ENCODE results near the gene ANXA9. TPM values are rescaled to one million over a fixed set of nuclear protein-coding genes. Genes with fewer than 3 reads are reported as not detected.

The ANXA9 gene
- total RNA-seq, 1 experiment from 2014 or later = not detected

DNA sequence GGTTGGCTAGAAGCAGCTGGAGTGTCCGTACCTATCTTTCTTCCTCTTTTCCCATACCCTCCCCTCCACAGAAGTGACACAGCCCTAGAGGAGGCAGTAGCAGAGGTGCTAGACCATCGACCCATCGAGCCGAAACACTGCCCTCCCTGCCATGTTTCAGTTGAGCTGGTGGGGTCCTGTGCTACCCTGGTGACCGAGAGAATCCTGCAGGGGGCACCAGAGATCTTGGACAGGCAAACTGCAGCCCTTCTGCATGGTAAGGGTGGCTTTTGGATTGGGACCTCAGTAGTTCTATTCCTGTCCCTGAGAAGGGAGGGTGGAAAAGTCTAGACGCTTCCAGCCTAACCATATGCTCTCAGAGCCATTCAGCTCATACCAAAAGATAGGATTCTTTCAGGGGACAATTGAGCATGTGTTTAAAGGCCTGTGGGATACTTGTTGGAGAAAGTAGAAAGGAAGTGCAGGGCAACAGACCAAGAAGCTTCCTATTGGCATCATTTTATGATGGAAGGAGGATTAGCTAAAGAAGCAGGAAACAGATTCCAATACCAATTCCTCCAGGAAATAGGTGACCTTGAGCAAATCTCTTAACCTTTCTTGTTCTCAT, 42.6 kb downstream of the ANXA9 start:
- CTCF ChIA-PET = interaction anchor here (0.5 to 1.8 kb wide), 6 partner anchors 18 to 421 kb away, joined by 3 to 13 read pairs (median 4); partner anchors contain the start of genes C1orf56 and MINDY1
- POLR2A ChIA-PET (ENCODE audit: low non-redundant PET) = no interaction called here
- BruUV-seq (replicated peaks) = no TSS peak

GRCh38 chr1:151026460-151026859, 44.4 kb downstream of the ANXA9 start:
- no peak overlapping the region for H3K4me3 ChIP-seq (ENCODE audit: low read depth, low read length, poor library complexity, severe bottlenecking)
- no peak for TF ChIP-seq EZH2 (IDR thresholded peaks at IDR 0.05; ENCODE audit: borderline replicate concordance, low read depth, low read length, poor library complexity, severe bottlenecking)
- TF ChIP-seq, protein P1, sequence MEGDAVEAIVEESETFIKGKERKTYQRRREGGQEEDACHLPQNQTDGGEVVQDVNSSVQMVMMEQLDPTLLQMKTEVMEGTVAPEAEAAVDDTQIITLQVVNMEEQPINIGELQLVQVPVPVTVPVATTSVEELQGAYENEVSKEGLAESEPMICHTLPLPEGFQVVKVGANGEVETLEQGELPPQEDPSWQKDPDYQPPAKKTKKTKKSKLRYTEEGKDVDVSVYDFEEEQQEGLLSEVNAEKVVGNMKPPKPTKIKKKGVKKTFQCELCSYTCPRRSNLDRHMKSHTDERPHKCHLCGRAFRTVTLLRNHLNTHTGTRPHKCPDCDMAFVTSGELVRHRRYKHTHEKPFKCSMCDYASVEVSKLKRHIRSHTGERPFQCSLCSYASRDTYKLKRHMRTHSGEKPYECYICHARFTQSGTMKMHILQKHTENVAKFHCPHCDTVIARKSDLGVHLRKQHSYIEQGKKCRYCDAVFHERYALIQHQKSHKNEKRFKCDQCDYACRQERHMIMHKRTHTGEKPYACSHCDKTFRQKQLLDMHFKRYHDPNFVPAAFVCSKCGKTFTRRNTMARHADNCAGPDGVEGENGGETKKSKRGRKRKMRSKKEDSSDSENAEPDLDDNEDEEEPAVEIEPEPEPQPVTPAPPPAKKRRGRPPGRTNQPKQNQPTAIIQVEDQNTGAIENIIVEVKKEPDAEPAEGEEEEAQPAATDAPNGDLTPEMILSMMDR (conservative IDR thresholded peaks at IDR 0.05; ENCODE audit: low read depth, low read length) = no peak
- peaks cover 6% of the 10 kb centered on the region for H3K4me1 ChIP-seq (ENCODE audit: insufficient read depth, low read length, poor library complexity, severe bottlenecking)
- H3K9me3 ChIP-seq (ENCODE audit: low read depth, low read length, poor library complexity, severe bottlenecking) = no peaks in the 10 kb centered on the region
- CTCF ChIA-PET = interaction anchor here (0.6 to 0.7 kb wide), 3 partner anchors 33 to 906 kb away, joined by 6 to 10 read pairs (median 7); partner anchors contain the start of gene CDC42SE1
- H3K27ac ChIP-seq (ENCODE audit: low read depth, low read length, poor library complexity, severe bottlenecking) = no peak overlapping the region
- intact Hi-C loops (cut with micrococcal nuclease; ENCODE audit: unreplicated experiment) = loop anchor here (10.0 kb wide), 1 partner anchor 128 kb away; the partner anchor contains the start of gene TNFAIP8L2
- DNase-seq (ENCODE audit: low spot score) = no peak
- H3K27me3 ChIP-seq (replicated peaks; ENCODE audit: insufficient read depth, low read depth, low read length, poor library complexity) = no peaks in the 10 kb centered on the region
- BruUV-seq (replicated peaks) = no TSS peak
- H3K36me3 ChIP-seq (ENCODE audit: insufficient read depth, low read length, poor library complexity, severe bottlenecking) = peaks cover 28% of the 10 kb centered on the region
- POLR2A ChIA-PET (ENCODE audit: low non-redundant PET) = interaction anchor here (0.6 kb wide), 1 partner anchor 36 kb away, joined by 9 read pairs; no protein-coding TSS in a partner anchor

More for the DNA sequence above, 42.6 kb downstream of the ANXA9 start:
- peaks cover 6% of the 10 kb centered on the region for H3K4me1 ChIP-seq (ENCODE audit: insufficient read depth, low read length, poor library complexity, severe bottlenecking)
- H3K27me3 ChIP-seq (replicated peaks; ENCODE audit: insufficient read depth, low read depth, low read length, poor library complexity) = no peaks in the 10 kb centered on the region
- no peaks in the 10 kb centered on the region for H3K9me3 ChIP-seq (ENCODE audit: low read depth, low read length, poor library complexity, severe bottlenecking)
- TF ChIP-seq, protein P1 (conservative IDR thresholded peaks at IDR 0.05; ENCODE audit: low read depth, low read length) = peak; percentile 88
- TF ChIP-seq EZH2 (IDR thresholded peaks at IDR 0.05; ENCODE audit: borderline replicate concordance, low read depth, low read length, poor library complexity, severe bottlenecking) = no peak
- intact Hi-C loops (cut with micrococcal nuclease; ENCODE audit: unreplicated experiment) = loop anchor here (10.0 kb wide), 1 partner anchor 130 kb away; the partner anchor contains the start of gene TNFAIP8L2
- no peak overlapping the region for H3K4me3 ChIP-seq (ENCODE audit: low read depth, low read length, poor library complexity, severe bottlenecking)
- H3K36me3 ChIP-seq (ENCODE audit: insufficient read depth, low read length, poor library complexity, severe bottlenecking) = peaks cover 22% of the 10 kb centered on the region
- peak; percentile 84 for DNase-seq (ENCODE audit: low spot score)
- H3K27ac ChIP-seq (ENCODE audit: low read depth, low read length, poor library complexity, severe bottlenecking) = no peak overlapping the region

DNA sequence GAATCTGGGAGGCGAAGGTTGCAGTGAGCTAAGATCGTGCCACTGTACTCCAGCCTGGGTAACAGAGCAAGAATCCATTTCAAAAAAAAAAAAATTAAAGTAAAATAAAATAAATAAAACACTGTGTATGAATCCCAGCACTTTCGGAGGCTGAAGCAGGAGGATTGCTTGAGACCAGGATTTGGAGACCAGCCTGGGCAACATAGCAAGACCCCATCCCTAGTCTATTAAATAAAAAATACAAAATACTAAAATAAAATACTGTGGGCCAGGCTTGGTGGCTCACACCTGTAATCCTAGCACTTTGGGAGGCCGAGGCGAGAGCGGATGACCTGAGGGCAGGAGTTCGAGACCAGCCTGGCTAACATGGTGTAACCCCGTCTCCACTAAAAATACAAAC, 50.1 kb downstream of the ANXA9 start:
- Histone ChIP-seq H3K4me3 (ENCODE audit: low read depth, low read length, poor library complexity, severe bottlenecking) (no peak overlapping the region), H3K9me3 (ENCODE audit: low read depth, low read length, poor library complexity, severe bottlenecking) (no peaks in the 10 kb centered on the region), H3K27me3 (replicated peaks; ENCODE audit: insufficient read depth, low read depth, low read length, poor library complexity) (no peaks in the 10 kb centered on the region), H3K4me1 (ENCODE audit: insufficient read depth, low read length, poor library complexity, severe bottlenecking) (no peaks in the 10 kb centered on the region), H3K27ac (ENCODE audit: low read depth, low read length, poor library complexity, severe bottlenecking) (no peak overlapping the region), H3K36me3 (ENCODE audit: insufficient read depth, low read length, poor library complexity, severe bottlenecking) (peaks cover 34% of the 10 kb centered on the region)
- CTCF ChIA-PET = no interaction called here
- TF ChIP-seq, protein P1 (conservative IDR thresholded peaks at IDR 0.05; ENCODE audit: low read depth, low read length) = no peak
- no peak for TF ChIP-seq EZH2 (IDR thresholded peaks at IDR 0.05; ENCODE audit: borderline replicate concordance, low read depth, low read length, poor library complexity, severe bottlenecking)
- intact Hi-C loops (cut with micrococcal nuclease; ENCODE audit: unreplicated experiment) = no loop called here
- no peak for DNase-seq (ENCODE audit: low spot score)
- POLR2A ChIA-PET (ENCODE audit: low non-redundant PET) = no interaction called here
- no TSS peak for BruUV-seq (replicated peaks)

Measured in A673 (cell line).